Activated naive CD4-positive, alpha-beta T cell treated with anti-CD3 and anti-CD28 coated beads for 36 hours (primary cell): ENCODE results near the gene PDE6B. TPM values are rescaled to one million over a fixed set of nuclear protein-coding genes. Genes with fewer than 3 reads are reported as not detected.
"Not testable (repeated sequence)": the region's sequence is repeated elsewhere in the genome, so short reads cannot be mapped to it uniquely, and the experiment has no call there.

Source experiments
- CTCF ChIA-PET: fragments of 350-600 bp; sonication (Branson Sonifier 250); formaldehyde crosslinking; loops from one replicate; lab custom pipeline; 2021; ENCODE audit warnings: antibody characterized with exemption; lab: Charles Lee
- DNase-seq: peaks from one replicate; pipeline ENCODE4 v3.0.0-alpha.2; 2020
- H3K27ac Mint-ChIP-seq: one replicate; pipeline ENCODE4 v1.8.0; 2021; ENCODE audit warnings: mild to moderate bottlenecking, mixed read lengths
- H3K27me3 Mint-ChIP-seq: one replicate; pipeline ENCODE4 v1.8.0; 2021; ENCODE audit warnings: low read depth, mixed read lengths
- H3K36me3 Mint-ChIP-seq: one replicate; pipeline ENCODE4 v1.8.0; 2021; ENCODE audit warnings: low read depth, mixed read lengths
- H3K4me1 Mint-ChIP-seq: one replicate; pipeline ENCODE4 v1.8.0; 2021; ENCODE audit warnings: low read depth, mixed read lengths
- H3K4me3 Mint-ChIP-seq: one replicate; pipeline ENCODE4 v1.8.0; 2021; ENCODE audit warnings: mild to moderate bottlenecking, moderate library complexity, mixed read lengths
- H3K9me3 Mint-ChIP-seq: one replicate; pipeline ENCODE4 v1.8.0; 2021; ENCODE audit warnings: mixed read lengths
- intact Hi-C: fragments of 100-400 bp; cut with micrococcal nuclease; formaldehyde crosslinking; loops from one replicate; pipeline ENCODE4 v1.15.1; 2023
- total RNA-seq, 2 experiments: library from RNA; stranded (reverse); gene quantifications; one replicate each; pipeline ENCODE4 v1.2.3, GENCODE V29; 2021

PDE6B gene
- total RNA-seq, 2 experiments from 2014 or later, result 17.4 to 18.1 TPM

DNA sequence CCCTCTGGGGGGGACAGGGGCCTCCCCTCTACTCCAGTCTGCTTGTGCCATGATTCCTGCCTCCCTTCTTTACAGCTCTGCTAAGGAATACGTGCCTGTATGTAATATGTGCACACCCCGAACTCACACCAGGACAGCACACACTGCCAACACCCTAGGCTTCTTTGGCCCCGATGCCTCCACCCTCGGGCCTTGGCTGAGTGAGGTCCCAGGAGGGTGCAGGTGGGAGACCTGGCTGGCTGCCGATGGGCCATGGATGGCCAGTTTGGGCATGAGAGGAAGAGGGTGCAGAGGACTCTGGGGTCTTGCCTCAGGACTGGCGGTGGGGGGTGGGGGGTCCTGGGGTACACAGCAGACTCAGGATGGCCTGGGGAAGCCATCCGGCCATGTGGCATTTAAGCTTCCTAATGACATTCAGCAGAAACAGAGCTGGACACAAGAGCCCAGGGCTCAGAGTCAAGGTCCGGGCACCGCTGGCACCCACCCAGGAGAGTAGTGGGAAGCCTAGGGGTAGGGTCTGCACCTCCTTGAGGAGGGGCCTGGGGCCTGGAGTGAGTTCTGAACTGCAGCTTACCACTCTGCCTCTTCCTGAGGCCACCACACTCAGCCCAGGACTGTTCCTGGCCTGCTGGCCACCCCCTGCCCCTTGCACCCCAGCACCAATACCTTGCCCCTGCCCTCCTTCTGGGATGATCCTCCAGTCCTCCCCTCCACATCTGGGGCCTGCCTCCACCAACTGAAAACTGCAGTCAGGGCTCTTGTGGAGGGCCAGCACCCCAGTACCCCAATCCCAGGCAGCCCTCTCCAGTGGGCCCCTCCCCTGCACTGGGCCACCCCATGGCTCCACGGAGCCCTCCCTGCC lies 78.2 kb downstream of the PDE6B start:
- Mint-ChIP-seq H3K9me3 (no peaks in the 10 kb centered on the region), H3K4me1 (peaks cover 9% of the 10 kb centered on the region), H3K27ac (no peak overlapping the region), H3K36me3 (no peaks in the 10 kb centered on the region), H3K27me3 (no peaks in the 10 kb centered on the region), H3K4me3 (no peak overlapping the region)
- CTCF ChIA-PET, result no interaction called here
- DNase-seq, result no peak
- intact Hi-C loops, result loop anchor here (2.0 kb wide), 1 partner anchor 545 kb away; the partner anchor contains the start of gene CTBP1

DNA sequence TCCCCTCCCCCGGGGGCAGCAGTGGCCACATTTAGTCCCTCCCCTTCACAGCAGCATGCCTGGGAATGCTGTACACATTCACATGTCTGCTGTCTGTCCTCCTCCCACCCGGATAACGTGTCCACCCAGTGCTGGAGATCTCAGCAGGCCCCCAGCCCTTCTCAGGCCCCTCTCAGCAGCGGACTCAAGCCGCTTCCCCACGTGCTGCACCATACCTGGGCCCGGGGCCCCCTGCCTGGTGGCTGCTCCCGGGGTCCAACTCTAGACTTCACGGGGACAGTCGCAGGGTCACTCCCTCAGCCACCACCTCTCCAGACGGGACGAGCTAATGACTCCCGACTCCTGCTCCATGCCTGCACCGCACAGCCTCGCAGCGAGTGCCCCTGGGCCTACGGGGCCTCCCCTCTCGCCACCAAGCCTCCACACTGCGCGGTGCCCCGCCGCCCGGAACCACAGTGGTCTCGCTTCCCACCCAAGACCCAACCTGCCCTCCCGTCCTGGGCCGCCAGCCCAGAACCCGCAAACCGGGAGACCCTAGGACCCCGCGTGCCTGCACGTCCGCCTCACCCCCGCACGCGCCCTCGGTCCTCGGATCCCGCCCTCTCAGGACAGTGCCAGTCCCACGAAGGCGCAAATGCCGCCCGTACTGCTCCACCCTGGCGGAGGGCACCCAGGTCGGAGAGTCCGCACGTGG lies 79.0 kb downstream of the PDE6B start:
- intact Hi-C loops, result loop anchor here (2.0 kb wide), 1 partner anchor 544 kb away; the partner anchor contains the start of gene CTBP1
- no peak for DNase-seq
- Mint-ChIP-seq H3K4me1 (peaks cover 11% of the 10 kb centered on the region), H3K4me3 (no peak overlapping the region), H3K27ac (no peak overlapping the region), H3K36me3 (no peaks in the 10 kb centered on the region), H3K9me3 (no peaks in the 10 kb centered on the region), H3K27me3 (no peaks in the 10 kb centered on the region)
- CTCF ChIA-PET, result no interaction called here

DNA sequence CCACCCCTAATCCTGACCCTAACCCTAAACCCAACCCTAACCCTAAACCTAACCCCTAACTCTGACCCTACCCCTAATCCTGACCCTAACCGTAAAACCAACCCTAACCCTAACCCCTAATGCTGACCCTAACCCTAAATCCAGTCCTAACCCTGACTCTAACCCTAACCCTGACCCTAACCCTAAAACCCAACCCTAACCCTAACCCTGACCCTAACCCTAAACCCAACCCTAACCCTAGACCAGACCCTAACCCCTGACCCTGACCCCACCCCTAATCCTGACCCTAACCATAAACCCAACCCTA lies 79.6 kb downstream of the PDE6B start:
- Mint-ChIP-seq H3K36me3 (no peaks in the 10 kb centered on the region), H3K4me1 (peaks cover 11% of the 10 kb centered on the region), H3K4me3 (peak overlapping the region; percentile 76), H3K27ac (no peak overlapping the region), H3K9me3 (no peaks in the 10 kb centered on the region), H3K27me3 (no peaks in the 10 kb centered on the region)
- intact Hi-C loops, result loop anchor here (1.0 to 5.0 kb wide), 7 partner anchors 31 to 977 kb away; partner anchors contain the start of genes ATP5ME, CTBP1, DGKQ and FAM53A
- no peak for DNase-seq
- CTCF ChIA-PET, result no interaction called here

DNA sequence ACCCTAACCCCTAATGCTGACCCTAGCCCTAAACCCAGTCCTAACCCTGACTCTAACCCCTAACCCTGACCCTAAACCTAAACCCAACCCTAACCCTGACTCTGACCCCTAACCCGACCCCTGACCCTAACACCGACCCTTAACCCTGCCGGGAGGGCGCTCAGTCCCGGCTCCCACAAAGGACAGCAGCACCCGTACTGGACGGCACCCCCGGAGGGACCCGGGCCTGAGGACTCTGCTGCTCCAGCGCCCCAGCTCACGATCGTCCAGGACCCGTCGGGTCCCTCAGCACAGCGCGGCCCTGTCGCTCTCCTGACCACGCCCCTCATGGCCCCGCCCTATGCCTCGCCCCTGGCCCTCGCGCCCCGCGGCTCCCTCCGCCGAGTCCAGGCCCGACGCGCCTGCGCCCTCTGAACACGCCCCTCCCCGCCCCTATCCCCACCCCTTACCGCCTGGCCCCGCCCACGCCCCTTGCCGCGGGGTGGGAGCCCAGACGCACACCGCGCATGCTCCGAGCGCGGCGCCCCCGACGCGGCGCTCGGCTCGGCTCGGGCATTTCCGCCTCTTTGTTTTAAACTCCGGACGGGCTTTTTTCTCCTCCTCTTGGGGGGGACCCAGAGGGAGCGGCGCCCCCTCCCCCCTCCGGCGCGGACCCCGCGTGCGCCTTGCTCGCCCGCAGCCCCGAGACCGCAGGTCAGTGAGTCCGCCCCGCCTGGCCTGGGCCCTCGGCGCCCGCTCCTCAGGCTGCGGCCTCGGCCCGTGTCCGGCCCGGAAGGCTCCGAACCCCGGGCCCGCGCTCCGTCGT lies 80.1 kb downstream of the PDE6B start, which contains the start of gene PCGF3:
PCGF3 (plus strand) TSS at position 555 of the 805 bp plus-strand sequence. CDS start 27,849 bp downstream, outside the sequence.
- Mint-ChIP-seq H3K4me3 (peak within 1 kb of the TSS; percentile 76), H3K27me3 (no peaks in the 10 kb centered on the region), H3K27ac (no peak within 1 kb of the TSS), H3K36me3 (no peaks in the 10 kb centered on the region), H3K9me3 (no peaks in the 10 kb centered on the region), H3K4me1 (peaks cover 13% of the 10 kb centered on the region)
- intact Hi-C loops, result loop anchor here (1.0 to 5.0 kb wide), 7 partner anchors 31 to 977 kb away; partner anchors contain the start of genes ATP5ME, CTBP1, DGKQ and FAM53A
- CTCF ChIA-PET, result no interaction called here
- peak; percentile 96 for DNase-seq

DNA sequence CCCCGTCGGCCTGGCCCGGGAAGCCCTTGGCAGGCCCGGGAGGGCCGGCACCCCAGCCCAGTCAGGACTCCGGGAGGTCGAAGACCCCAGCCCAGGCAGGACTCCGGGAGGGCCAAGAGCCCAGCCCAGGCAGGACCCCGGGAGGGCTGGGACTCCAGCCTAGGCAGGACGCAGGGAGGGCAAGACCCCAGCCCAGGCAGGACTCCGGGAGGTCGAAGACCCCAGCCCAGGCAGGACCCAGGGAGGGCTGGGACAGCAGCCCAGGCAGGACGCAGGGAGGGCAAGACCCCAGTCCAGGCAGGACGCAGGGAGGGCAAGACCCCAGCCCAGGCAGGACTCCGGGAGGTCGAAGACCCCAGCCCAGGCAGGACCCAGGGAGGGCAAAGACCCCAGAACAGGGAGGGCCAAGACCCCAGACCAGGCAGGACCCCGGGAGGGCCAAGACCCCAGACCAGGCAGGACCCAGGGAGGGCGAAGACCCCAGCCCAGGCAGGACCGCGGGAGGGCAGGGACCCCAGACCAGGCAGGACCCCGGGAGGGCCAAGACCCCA lies 80.8 kb downstream of the PDE6B start:
- intact Hi-C loops, result loop anchor here (5.0 kb wide), 1 partner anchor 976 kb away; the partner anchor contains the start of gene FAM53A
- H3K27me3 Mint-ChIP-seq, CTCF ChIA-PET, DNase-seq, H3K36me3 Mint-ChIP-seq, H3K9me3 Mint-ChIP-seq, H3K27ac Mint-ChIP-seq: not testable (repeated sequence)
- Mint-ChIP-seq H3K4me1 (peaks cover 16% of the 10 kb centered on the region), H3K4me3 (peak overlapping the region; percentile 76)

DNA sequence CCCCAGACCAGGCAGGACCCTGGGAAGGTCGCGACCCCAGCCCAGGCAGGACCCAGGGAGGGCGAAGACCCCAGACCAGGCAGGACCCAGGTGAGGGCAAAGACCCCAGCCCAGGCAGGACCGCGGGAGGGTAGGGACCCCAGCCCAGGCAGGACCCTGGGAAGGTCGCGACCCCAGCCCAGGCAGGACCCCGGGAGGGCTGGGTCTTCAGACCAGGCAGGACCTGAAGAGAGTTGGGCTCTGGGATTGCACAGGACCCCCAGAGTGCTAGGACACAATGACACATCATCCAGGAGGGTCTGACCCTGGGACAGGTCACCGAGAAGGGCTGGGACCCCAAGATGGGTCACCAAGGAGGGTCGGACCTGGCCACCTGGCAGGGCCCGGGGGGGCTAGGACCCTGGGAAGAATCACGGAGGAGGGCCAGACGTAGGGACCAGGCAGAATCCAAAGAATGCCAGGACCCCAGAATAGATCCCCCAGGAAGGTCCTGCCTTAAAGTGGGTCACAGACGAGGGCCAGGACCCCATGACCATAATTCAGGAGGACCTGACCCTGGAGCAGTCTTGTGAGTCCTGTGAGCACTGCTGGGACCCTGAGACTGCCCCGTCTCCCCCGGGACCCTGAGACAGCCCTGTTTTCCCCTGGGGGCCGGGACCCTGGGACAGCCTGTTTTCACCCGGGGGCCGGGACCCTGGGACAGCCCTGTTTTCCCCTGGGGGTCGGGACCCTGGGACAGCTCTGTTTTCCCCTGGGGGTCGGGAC lies 81.6 kb downstream of the PDE6B start:
- Mint-ChIP-seq H3K4me3 (no peak overlapping the region), H3K27me3 (no peaks in the 10 kb centered on the region), H3K9me3 (no peaks in the 10 kb centered on the region), H3K36me3 (no peaks in the 10 kb centered on the region), H3K27ac (no peak overlapping the region), H3K4me1 (peaks cover 16% of the 10 kb centered on the region)
- intact Hi-C loops, result loop anchor here (5.0 kb wide), 1 partner anchor 975 kb away; the partner anchor contains the start of gene FAM53A
- no peak for DNase-seq
- CTCF ChIA-PET, result interaction anchor here (0.6 kb wide), 1 partner anchor 67 kb away, joined by 3 read pairs; no protein-coding TSS in a partner anchor

DNA sequence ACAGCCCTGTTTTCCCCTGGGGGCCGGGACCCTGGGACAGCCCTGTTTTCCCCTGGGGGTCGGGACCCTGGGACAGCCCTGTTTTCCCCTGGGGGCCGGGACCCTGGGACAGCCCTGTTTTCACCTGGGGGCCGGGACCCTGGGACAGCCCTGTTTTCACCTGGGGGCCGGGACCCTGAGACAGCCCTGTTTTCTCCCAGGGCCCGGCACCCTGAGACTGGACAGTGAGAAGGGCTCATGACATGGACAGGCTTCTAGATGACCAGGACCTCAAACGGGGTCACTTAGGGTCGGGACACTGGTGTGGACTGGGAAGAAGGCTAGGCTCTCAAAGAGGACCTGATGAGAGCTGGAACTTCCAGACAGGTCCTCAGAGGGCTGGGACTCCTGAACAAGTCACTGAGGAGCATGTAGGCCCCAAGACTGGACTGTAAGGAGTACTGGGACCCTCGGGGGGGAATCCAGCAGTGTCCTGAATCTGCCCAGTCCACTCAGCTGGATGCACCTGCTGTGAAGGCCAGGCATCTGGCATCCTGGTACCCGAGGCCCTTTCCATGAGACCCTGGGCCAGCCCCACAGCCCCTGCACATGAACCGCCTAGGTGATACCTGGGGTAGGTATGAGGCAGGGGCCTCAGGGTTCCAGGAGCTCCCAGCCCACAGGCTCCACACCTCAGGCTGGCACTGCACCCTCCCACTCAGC lies 82.7 kb downstream of the PDE6B start:
- no peaks in the 10 kb centered on the region for H3K9me3 Mint-ChIP-seq
- no peak for DNase-seq
- H3K4me1 Mint-ChIP-seq, result peaks cover 16% of the 10 kb centered on the region
- no peak overlapping the region for H3K27ac Mint-ChIP-seq
- CTCF ChIA-PET, result interaction anchor here (0.6 kb wide), 1 partner anchor 68 kb away, joined by 3 read pairs; no protein-coding TSS in a partner anchor
- intact Hi-C loops, result loop anchor here (5.0 kb wide), 1 partner anchor 974 kb away; the partner anchor contains the start of gene FAM53A
- H3K4me3 Mint-ChIP-seq, result no peak overlapping the region
- H3K27me3 Mint-ChIP-seq, result no peaks in the 10 kb centered on the region
- H3K36me3 Mint-ChIP-seq, result no peaks in the 10 kb centered on the region

DNA sequence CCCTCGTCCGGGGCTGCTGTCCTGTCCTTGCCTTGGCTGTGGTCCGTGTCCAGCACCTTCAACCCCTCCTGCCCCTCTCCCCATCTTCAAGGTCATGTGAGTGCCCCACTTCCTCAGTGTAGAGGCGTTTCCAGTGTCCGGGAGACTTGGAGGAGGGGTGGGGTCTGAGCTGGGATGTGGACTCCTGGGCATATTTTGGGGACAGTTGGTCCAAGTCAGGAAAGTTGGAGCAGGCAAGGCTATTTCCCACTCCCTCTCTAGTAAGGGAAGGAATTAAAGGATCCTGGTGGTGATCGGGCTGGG lies 83.2 kb downstream of the PDE6B start:
- Mint-ChIP-seq H3K4me1 (peaks cover 16% of the 10 kb centered on the region), H3K27ac (no peak overlapping the region), H3K4me3 (no peak overlapping the region), H3K9me3 (no peaks in the 10 kb centered on the region), H3K36me3 (no peaks in the 10 kb centered on the region), H3K27me3 (no peaks in the 10 kb centered on the region)
- DNase-seq, result no peak
- intact Hi-C loops, result loop anchor here (5.0 kb wide), 1 partner anchor 974 kb away; the partner anchor contains the start of gene FAM53A
- CTCF ChIA-PET, result no interaction called here

DNA sequence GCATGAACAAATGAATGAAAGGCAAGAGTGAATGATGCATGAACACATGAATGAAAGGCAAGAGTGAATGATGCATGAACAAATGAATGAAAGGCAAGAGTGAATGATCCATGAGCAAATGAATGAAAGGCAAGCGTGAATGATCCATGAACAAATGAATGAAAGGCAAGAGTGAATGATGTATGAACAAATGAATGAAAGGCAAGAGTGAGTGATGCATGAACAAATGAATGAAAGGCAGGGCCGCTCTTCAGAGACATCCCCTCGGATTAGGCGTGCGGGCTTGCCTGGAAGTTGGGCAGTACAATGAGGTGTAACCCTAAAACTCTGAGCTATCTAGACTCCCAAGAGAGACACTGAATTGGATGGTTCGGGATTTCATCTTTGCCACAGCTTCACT lies 84.0 kb downstream of the PDE6B start:
- intact Hi-C loops, result loop anchor here (5.0 kb wide), 1 partner anchor 973 kb away; the partner anchor contains the start of gene FAM53A
- Mint-ChIP-seq H3K27ac (no peak overlapping the region), H3K4me3 (no peak overlapping the region), H3K4me1 (peaks cover 17% of the 10 kb centered on the region), H3K27me3 (no peaks in the 10 kb centered on the region), H3K9me3 (no peaks in the 10 kb centered on the region), H3K36me3 (no peaks in the 10 kb centered on the region)
- no peak for DNase-seq
- CTCF ChIA-PET, result interaction anchor here (1.4 kb wide), 1 partner anchor 12 kb away, joined by 4 read pairs; no protein-coding TSS in a partner anchor

DNA sequence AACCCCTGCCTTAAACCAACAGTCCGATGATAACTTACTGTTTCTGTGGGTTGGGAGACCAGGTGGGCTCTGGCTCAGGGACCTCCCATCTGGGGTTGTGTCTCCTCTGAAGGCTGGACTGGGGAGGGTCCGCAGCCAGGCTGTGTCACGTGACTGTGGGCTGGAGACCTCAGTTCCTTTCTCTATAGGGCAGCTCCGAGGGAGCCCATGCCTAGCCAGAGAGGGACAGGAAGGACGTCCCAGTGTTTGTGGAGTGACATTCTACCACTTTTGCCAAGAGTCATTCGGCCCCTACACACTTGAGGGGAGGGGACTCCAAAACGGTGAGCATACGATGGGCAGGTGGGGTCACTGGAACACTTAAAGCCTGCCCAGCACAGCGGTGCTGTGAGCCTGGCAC lies 84.7 kb downstream of the PDE6B start:
- Mint-ChIP-seq H3K27ac (no peak overlapping the region), H3K9me3 (no peaks in the 10 kb centered on the region), H3K4me3 (no peak overlapping the region), H3K36me3 (no peaks in the 10 kb centered on the region), H3K4me1 (peaks cover 21% of the 10 kb centered on the region), H3K27me3 (no peaks in the 10 kb centered on the region)
- CTCF ChIA-PET, result interaction anchor here (1.4 kb wide), 1 partner anchor 12 kb away, joined by 4 read pairs; no protein-coding TSS in a partner anchor
- intact Hi-C loops, result no loop called here
- no peak for DNase-seq
